Hepatocyte (in vitro differentiated cells): ENCODE results near the gene LSM12. TPM values are rescaled to one million over a fixed set of nuclear protein-coding genes. Genes with fewer than 3 reads are reported as not detected.
A peak's percentile ranks its signal among the peaks of the same experiment; 100 is the strongest.

ENCODE experiments used
- DNase-seq: peaks from one replicate; pipeline ENCODE4 v3.0.0-alpha.2; 2016; ENCODE audit warnings: low spot score
- H2AFZ ChIP-seq: fragments of 200-600 bp; sonication (generic); 2 replicates; pipeline ENCODE4 v1.6.0; 2016; ENCODE audit warnings: antibody characterized with exemption, mild to moderate bottlenecking
- H3K27ac ChIP-seq: fragments of 200-600 bp; sonication (generic); 2 replicates; pipeline ENCODE4 v1.5.1; 2016; ENCODE audit warnings: mild to moderate bottlenecking
- H3K27me3 ChIP-seq: fragments of 200-600 bp; sonication (generic); 2 replicates; pipeline ENCODE4 v1.6.1; 2016
- H3K36me3 ChIP-seq: fragments of 200-600 bp; sonication (generic); replicated peaks from 2 replicates; pipeline ENCODE4 v1.5.1; 2016; ENCODE audit warnings: low read depth; ENCODE audit not compliant: insufficient read depth
- H3K4me1 ChIP-seq: fragments of 200-600 bp; sonication (generic); 2 replicates; pipeline ENCODE4 v1.5.1; 2016; ENCODE audit warnings: mild to moderate bottlenecking, moderate library complexity; ENCODE audit not compliant: insufficient read depth
- H3K4me2 ChIP-seq: fragments of 200-600 bp; sonication (generic); 2 replicates; pipeline ENCODE4 v1.6.0; 2016
- H3K4me3 ChIP-seq: fragments of 200-600 bp; sonication (generic); 2 replicates; pipeline ENCODE4 v1.5.1; 2016; ENCODE audit warnings: mild to moderate bottlenecking
- H3K79me2 ChIP-seq: fragments of 200-600 bp; sonication (generic); 2 replicates; pipeline ENCODE4 v1.6.0; 2017; ENCODE audit warnings: mild to moderate bottlenecking
- H3K9me2 ChIP-seq: fragments of 200-600 bp; sonication (generic); replicated peaks from 2 replicates; pipeline ENCODE4 v1.6.0; 2017; ENCODE audit warnings: mild to moderate bottlenecking; ENCODE audit not compliant: insufficient read depth
- H3K9me3 ChIP-seq: fragments of 200-600 bp; sonication (generic); 2 replicates; pipeline ENCODE4 v1.5.1; 2016; ENCODE audit warnings: low read depth, mild to moderate bottlenecking
- H4K20me1 ChIP-seq: fragments of 200-600 bp; sonication (generic); 2 replicates; pipeline ENCODE4 v1.6.0; 2016; ENCODE audit warnings: mild to moderate bottlenecking; ENCODE audit not compliant: insufficient read depth, poor library complexity, severe bottlenecking
- EZH2 ChIP-seq: fragments of 200-600 bp; sonication (generic); IDR thresholded peaks from 2 replicates; pipeline ENCODE4 v1.6.1; 2016; ENCODE audit warnings: antibody characterized with exemption, mild to moderate bottlenecking, borderline replicate concordance
- EZH2phosphoT487 ChIP-seq: fragments of 200-600 bp; sonication (generic); IDR thresholded peaks from one replicate; pipeline ENCODE4 v1.6.1; 2018; ENCODE audit warnings: antibody characterized with exemption, mild to moderate bottlenecking, low read depth, moderate library complexity; ENCODE audit not compliant: unreplicated experiment, severe bottlenecking
- WGBS: methylation state at CpG from one replicate; pipeline ENCODE4 v1.1.6; 2016; ENCODE audit warnings: low lambda C conversion rate; ENCODE audit errors: missing lambda C conversion rate; 5-methylcytosine and 5-hydroxymethylcytosine counted together
- polyA plus RNA-seq: library from polyadenylated mRNA; unstranded; fragments of >200 nt; fragmentation: Nextera tagmentation; extraction: Ambion mirVana; gene quantifications from 2 replicates; pipeline ENCODE4 v1.2.1, GENCODE V29; 2016
- total RNA-seq: library from RNA; depleted of rRNA; stranded (reverse); fragments of >200 nt; gene quantifications from 2 replicates; pipeline ENCODE4 v1.2.3, GENCODE V29; 2014
- TF ChIP-seq, protein P1 (sequence below): fragments of 200-600 bp; sonication (generic); IDR thresholded peaks from 2 replicates; pipeline ENCODE4 v1.5.1; 2016; ENCODE audit warnings: antibody characterized with exemption, mild to moderate bottlenecking; ENCODE audit not compliant: poor library complexity

LSM12 gene
- total and polyA plus RNA-seq, 2 experiments from 2014 or later, result 40.4 to 44.5 TPM

DNA sequence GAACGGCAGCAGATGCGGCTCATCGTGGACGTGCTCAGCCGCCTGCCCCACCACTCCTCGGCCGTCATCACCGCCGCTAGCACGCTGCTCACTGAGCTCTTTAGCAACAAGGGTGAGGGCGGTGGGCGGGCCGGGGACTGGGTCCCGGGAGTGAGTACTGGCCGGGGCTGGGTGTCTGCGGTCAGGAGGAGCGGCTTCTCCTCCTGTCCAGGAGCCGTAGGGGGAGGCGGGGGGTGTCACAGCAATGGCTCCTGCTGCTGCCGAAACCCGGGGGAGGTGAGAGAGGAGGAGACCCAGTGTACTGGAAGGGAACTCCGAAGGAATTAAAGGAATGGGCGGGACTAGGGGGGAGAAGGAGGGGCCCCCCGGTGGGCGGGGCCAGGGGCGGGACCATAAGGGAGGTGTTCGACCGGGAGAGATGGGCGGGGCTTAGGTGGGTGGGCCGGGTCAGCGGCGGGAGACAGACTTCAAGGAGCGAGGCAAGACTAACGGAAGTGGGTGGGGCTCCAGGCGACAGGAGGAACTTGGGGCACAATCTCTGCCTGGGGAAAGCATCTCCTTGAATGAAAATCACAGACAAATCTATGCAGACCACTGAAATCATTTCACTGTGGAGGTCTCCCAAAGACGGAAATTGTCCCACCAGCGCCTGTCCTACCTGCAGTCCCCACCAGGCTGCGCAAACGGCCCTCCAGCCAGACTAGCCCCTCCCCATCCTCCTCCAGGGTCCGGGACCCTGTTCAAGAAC, 59.7 kb downstream of the LSM12 start:
- Histone ChIP-seq H3K36me3 (no peaks in the 10 kb centered on the region), H3K4me1 (peaks cover 21% of the 10 kb centered on the region), H3K9me3 (no peaks in the 10 kb centered on the region), H3K79me2 (no peaks in the 10 kb centered on the region), H2AFZ (peak overlapping the region; percentile 75), H3K9me2 (no peaks in the 10 kb centered on the region), H3K27ac (peak overlapping the region; percentile 49), H4K20me1 (no peaks in the 10 kb centered on the region), H3K4me2 (peak overlapping the region; percentile 94), H3K4me3 (peak overlapping the region; percentile 50), H3K27me3 (peaks cover 42% of the 10 kb centered on the region)
- peak; percentile 99 for DNase-seq
- WGBS, result 0% methylated on average over 28 of the region's 40 CpGs
- TF ChIP-seq EZH2 (no peak), EZH2phosphoT487 (peak; percentile 5)
- TF ChIP-seq, protein P1, sequence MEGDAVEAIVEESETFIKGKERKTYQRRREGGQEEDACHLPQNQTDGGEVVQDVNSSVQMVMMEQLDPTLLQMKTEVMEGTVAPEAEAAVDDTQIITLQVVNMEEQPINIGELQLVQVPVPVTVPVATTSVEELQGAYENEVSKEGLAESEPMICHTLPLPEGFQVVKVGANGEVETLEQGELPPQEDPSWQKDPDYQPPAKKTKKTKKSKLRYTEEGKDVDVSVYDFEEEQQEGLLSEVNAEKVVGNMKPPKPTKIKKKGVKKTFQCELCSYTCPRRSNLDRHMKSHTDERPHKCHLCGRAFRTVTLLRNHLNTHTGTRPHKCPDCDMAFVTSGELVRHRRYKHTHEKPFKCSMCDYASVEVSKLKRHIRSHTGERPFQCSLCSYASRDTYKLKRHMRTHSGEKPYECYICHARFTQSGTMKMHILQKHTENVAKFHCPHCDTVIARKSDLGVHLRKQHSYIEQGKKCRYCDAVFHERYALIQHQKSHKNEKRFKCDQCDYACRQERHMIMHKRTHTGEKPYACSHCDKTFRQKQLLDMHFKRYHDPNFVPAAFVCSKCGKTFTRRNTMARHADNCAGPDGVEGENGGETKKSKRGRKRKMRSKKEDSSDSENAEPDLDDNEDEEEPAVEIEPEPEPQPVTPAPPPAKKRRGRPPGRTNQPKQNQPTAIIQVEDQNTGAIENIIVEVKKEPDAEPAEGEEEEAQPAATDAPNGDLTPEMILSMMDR, result peak; percentile 66

DNA sequence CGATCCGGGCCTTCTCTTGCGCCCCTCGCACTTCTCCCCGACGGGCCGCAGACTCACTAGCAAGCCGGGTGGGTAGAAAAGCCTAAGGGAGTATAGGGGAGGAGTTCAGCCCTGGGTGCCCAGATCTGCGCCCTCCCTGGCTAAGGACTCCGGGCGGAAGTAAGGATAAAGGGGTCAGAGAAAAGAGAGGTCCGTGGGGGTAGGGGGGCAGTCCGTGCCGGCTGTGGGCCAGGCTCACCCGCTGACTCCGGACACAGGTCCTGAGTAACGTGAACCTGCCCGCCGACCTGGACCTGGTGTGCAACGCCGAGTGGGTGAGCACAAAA, 60.2 kb downstream of the LSM12 start:
- Histone ChIP-seq H4K20me1 (no peaks in the 10 kb centered on the region), H3K9me2 (no peaks in the 10 kb centered on the region), H3K9me3 (no peaks in the 10 kb centered on the region), H3K4me2 (peak overlapping the region; percentile 94), H3K4me1 (peaks cover 21% of the 10 kb centered on the region), H3K79me2 (no peaks in the 10 kb centered on the region), H3K4me3 (peak overlapping the region; percentile 37), H3K27ac (no peak overlapping the region), H3K36me3 (no peaks in the 10 kb centered on the region), H2AFZ (peak overlapping the region; percentile 75), H3K27me3 (peaks cover 42% of the 10 kb centered on the region)
- 4% methylated on average over 19 of the region's 21 CpGs for WGBS
- no peak for TF ChIP-seq EZH2
- peak; percentile 31 for TF ChIP-seq EZH2phosphoT487
- DNase-seq, result no peak

DNA sequence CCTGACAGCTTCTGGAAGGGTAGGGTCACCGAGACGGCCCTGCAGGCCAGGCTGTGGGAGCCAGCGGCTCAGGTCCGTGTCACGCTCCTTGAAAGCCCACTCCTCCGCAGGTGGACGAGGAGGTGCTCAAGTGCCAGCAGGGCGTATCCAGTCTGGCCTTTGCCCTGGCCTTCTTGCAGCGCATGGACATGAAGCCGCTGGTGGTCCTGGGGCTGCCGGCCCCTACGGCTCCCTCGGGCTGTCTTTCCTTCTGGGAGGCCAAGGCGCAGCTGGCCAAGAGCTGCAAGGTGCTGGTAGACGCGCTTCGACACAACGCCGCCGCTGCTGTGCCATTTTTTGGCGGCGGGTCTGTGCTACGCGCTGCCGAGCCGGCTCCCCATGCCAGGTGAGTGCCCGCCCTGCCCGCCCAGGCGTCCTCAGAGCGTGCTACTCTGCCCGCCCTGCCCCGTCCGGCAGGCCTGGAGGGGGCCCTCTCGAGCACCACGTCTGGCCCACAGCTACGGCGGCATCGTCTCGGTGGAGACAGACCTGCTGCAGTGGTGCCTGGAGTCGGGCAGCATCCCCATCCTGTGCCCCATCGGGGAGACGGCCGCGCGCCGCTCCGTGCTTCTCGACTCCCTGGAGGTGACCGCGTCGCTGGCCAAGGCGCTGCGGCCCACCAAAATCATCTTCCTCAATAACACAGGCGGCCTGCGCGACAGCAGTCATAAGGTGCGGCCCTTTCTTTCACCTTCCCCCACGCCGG, 60.8 kb downstream of the LSM12 start:
- peaks cover 42% of the 10 kb centered on the region for H3K27me3 ChIP-seq
- no peaks in the 10 kb centered on the region for H3K36me3 ChIP-seq
- WGBS, result 5% methylated on average over 42 of the region's 59 CpGs
- H3K4me2 ChIP-seq, result peak overlapping the region; percentile 94
- H4K20me1 ChIP-seq, result no peaks in the 10 kb centered on the region
- TF ChIP-seq, protein P1, result peak; percentile 27
- TF ChIP-seq EZH2phosphoT487 (no peak), EZH2 (peak; percentile 48)
- peak; percentile 61 for DNase-seq
- no peaks in the 10 kb centered on the region for H3K79me2 ChIP-seq
- H3K9me2 ChIP-seq, result no peaks in the 10 kb centered on the region
- peak overlapping the region; percentile 75 for H2AFZ ChIP-seq
- peak overlapping the region; percentile 37 for H3K4me3 ChIP-seq
- no peak overlapping the region for H3K27ac ChIP-seq
- H3K4me1 ChIP-seq, result peaks cover 21% of the 10 kb centered on the region
- no peaks in the 10 kb centered on the region for H3K9me3 ChIP-seq
